ENCODE results near the gene TBC1D32.

GRCh38 chr6:121157906-121158305 lies 176.4 kb downstream of the TBC1D32 start:
- TF ChIP-seq CTCF (conservative IDR thresholded peaks at IDR 0.05 in 1 of 2, IDR thresholded peaks at IDR 0.05 in 1 of 2; ENCODE audit: extremely low read depth in 1 of 2, insufficient read depth in 1 of 2, low read depth in 1 of 2, low read length in 2 of 2) (no peak), EZH2 (IDR thresholded peaks at IDR 0.05; ENCODE audit: borderline replicate concordance, low read length) (no peak)
